Measurements from ENCODE around the gene NAV1. TPM values are rescaled to one million over a fixed set of nuclear protein-coding genes. Genes with fewer than 3 reads are reported as not detected.
A peak's percentile ranks its signal among the peaks of the same experiment; 100 is the strongest.

NAV1 gene
- total and polyA plus RNA-seq, 2 donors (not counting 3 experiments of a cell fraction or from before 2014, with no cell fraction given) = 19.9 to 138 TPM

- no peaks in the 10 kb centered on the region for H3K9me1 ChIP-seq (replicated peaks; ENCODE audit: control insufficient read depth, extremely low read depth, insufficient read depth, low read length)
- ChIA-PET CTCF (interaction anchor here (0.8 to 1.3 kb wide), 3 partner anchors 21 to 101 kb away, joined by 3 read pairs; no protein-coding TSS in a partner anchor), POLR2A (no interaction called here)
- peaks cover 7% of the 10 kb centered on the region for H3K4me1 ChIP-seq (ENCODE audit: control insufficient read depth, extremely low read depth, insufficient read depth, low read length)
- intact Hi-C loops (cut with micrococcal nuclease) = no loop called here
- peaks cover 3% of the 10 kb centered on the region for H4K20me1 ChIP-seq (replicated peaks; ENCODE audit: control insufficient read depth, extremely low read depth, insufficient read depth, low read length)
- H3K9ac ChIP-seq (replicated peaks; ENCODE audit: extremely low read depth, insufficient read depth, low read length) = no peak overlapping the region
- no peak overlapping the region for H3K4me2 ChIP-seq (ENCODE audit: insufficient read depth, low read length)
- FAIRE-seq (peak; percentile 47), DNase-seq (ENCODE audit: low read depth, low spot score) (no peak)
- no TSS peak for BruUV-seq (replicated peaks)
- no peak for TF ChIP-seq MYC (IDR thresholded peaks at IDR 0.05; ENCODE audit: low read depth, low read length)
- no peak for TF ChIP-seq POLR2A (IDR thresholded peaks at IDR 0.05; ENCODE audit: low read depth, low read length)
- TF ChIP-seq CTCF (IDR thresholded peaks at IDR 0.05; ENCODE audit: extremely low read depth in 1 of 2, insufficient read depth in 1 of 2, low read depth in 1 of 2, low read length in 2 of 2) = no peak
- TF ChIP-seq EZH2 (IDR thresholded peaks at IDR 0.05; ENCODE audit: borderline replicate concordance, low read depth, low read length, severe bottlenecking) = no peak
- no peak for TF ChIP-seq FOS (IDR thresholded peaks at IDR 0.05; ENCODE audit: borderline replicate concordance, insufficient read depth, low read length)
- no peak for TF ChIP-seq GATA2 (IDR thresholded peaks at IDR 0.05; ENCODE audit: insufficient read depth, insufficient read length, low read depth, low read length)
- no peak for TF ChIP-seq POLR2AphosphoS5 (IDR thresholded peaks at IDR 0.05; ENCODE audit: insufficient read depth, low read depth, low read length)
- no peak for TF ChIP-seq MAX (IDR thresholded peaks at IDR 0.05; ENCODE audit: insufficient read depth, insufficient read length)
- dilution Hi-C loops (cut with MboI; ENCODE audit: extremely low pct_ligation_motif_present, low sequenced_read_pairs) = no loop called here
- H3K27ac ChIP-seq (ENCODE audit: insufficient read depth, low read depth, low read length) = no peak overlapping the region
- no peaks in the 10 kb centered on the region for H3K27me3 ChIP-seq (ENCODE audit: control insufficient read depth in 2 of 2, insufficient read depth in 2 of 2, low read length in 2 of 2)
- no peak overlapping the region for H2AFZ ChIP-seq (ENCODE audit: low read depth, low read length)
- H3K79me2 ChIP-seq (ENCODE audit: control insufficient read depth, insufficient read depth, low read length) = peaks cover 57% of the 10 kb centered on the region
- peaks cover 0 to 3% of the 10 kb centered on the region in 2 experiments for H3K36me3 ChIP-seq (ENCODE audit: control insufficient read depth in 2 of 2, extremely low read depth in 1 of 2, insufficient read depth in 2 of 2, low read length in 2 of 2)
- no peak overlapping the region for H3K4me3 ChIP-seq (replicated peaks in 1 of 3; ENCODE audit: insufficient read depth in 1 of 3, low read depth in 1 of 3, low read length in 3 of 3)
- H3K9me3 ChIP-seq (replicated peaks; ENCODE audit: control insufficient read depth, insufficient read depth, low read length) = no peaks in the 10 kb centered on the region
Observed at GRCh38 chr1:201587729-201588128, 48.8 kb downstream of the NAV1 start.

Other genes with a start within 250 kb of the NAV1 start
- not detected in 2 replicates for gene TNNT2, start 161.4 kb upstream of the NAV1 start, total RNA-seq
- not detected in 2 replicates for gene TNNT2, start 161.4 kb upstream of the NAV1 start, polyA plus RNA-seq
- gene LAD1, start 139.8 kb upstream of the NAV1 start, total RNA-seq = not detected in 2 replicates
- not detected in 2 replicates for gene LAD1, start 139.8 kb upstream of the NAV1 start, polyA plus RNA-seq
- gene TNNI1, start 117.4 kb upstream of the NAV1 start, total RNA-seq = not detected in 2 replicates
- gene TNNI1, start 117.4 kb upstream of the NAV1 start, polyA plus RNA-seq = not detected in 2 replicates
- gene PHLDA3, start 69.9 kb upstream of the NAV1 start, total RNA-seq = 29.5 and 35.6 TPM in 2 replicates
- gene PHLDA3, start 69.9 kb upstream of the NAV1 start, polyA plus RNA-seq = 21.4 and 24.4 TPM in 2 replicates
- 332 and 393 TPM in 2 replicates for gene CSRP1, start 32.0 kb upstream of the NAV1 start, total RNA-seq
- gene CSRP1, start 32.0 kb upstream of the NAV1 start, polyA plus RNA-seq = 510 and 560 TPM in 2 replicates